ENCODE results near the gene PAX5.

Gene PAX5

GRCh38 chr9:36881743-36882441 is 152.2 kb downstream of the PAX5 start:
- TF ChIP-seq REST (IDR thresholded peaks at IDR 0.05; ENCODE audit: low read depth) (no peak), CREB1 (IDR thresholded peaks at IDR 0.05; ENCODE audit: low read depth) (no peak), RAD21 (IDR thresholded peaks at IDR 0.05; ENCODE audit: low read depth) (no peak), FOXM1 (IDR thresholded peaks at IDR 0.05; ENCODE audit: borderline replicate concordance, low read depth) (no peak), TCF12 (IDR thresholded peaks at IDR 0.05; ENCODE audit: low read depth) (no peak)
- TF ChIP-seq, protein P1, sequence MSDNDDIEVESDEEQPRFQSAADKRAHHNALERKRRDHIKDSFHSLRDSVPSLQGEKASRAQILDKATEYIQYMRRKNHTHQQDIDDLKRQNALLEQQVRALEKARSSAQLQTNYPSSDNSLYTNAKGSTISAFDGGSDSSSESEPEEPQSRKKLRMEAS (IDR thresholded peaks at IDR 0.05), result no peak

- TF ChIP-seq YY1 (IDR thresholded peaks at IDR 0.05; ENCODE audit: low read depth) (no peak), TCF12 (IDR thresholded peaks at IDR 0.05; ENCODE audit: low read depth) (no peak), CREB1 (IDR thresholded peaks at IDR 0.05; ENCODE audit: low read depth) (no peak), NFIC (IDR thresholded peaks at IDR 0.05) (no peak), CEBPB (IDR thresholded peaks at IDR 0.05) (no peak), TAF1 (IDR thresholded peaks at IDR 0.05; ENCODE audit: low read depth) (no peak), REST (IDR thresholded peaks at IDR 0.05; ENCODE audit: low read depth) (no peak), RAD21 (IDR thresholded peaks at IDR 0.05; ENCODE audit: low read depth) (no peak), ZBTB7A (IDR thresholded peaks at IDR 0.05; ENCODE audit: low read depth) (no peak), EGR1 (IDR thresholded peaks at IDR 0.05) (no peak), EP300 (IDR thresholded peaks at IDR 0.05; ENCODE audit: borderline replicate concordance) (no peak), FOXM1 (IDR thresholded peaks at IDR 0.05; ENCODE audit: borderline replicate concordance, low read depth) (no peak), USF1 (IDR thresholded peaks at IDR 0.05) (no peak), TEAD4 (IDR thresholded peaks at IDR 0.05) (no peak)
- TF ChIP-seq, protein P1 (IDR thresholded peaks at IDR 0.05), result no peak
These were observed 152.8 kb downstream of the PAX5 start for GRCh38 chr9:36881316-36881715.

DNA sequence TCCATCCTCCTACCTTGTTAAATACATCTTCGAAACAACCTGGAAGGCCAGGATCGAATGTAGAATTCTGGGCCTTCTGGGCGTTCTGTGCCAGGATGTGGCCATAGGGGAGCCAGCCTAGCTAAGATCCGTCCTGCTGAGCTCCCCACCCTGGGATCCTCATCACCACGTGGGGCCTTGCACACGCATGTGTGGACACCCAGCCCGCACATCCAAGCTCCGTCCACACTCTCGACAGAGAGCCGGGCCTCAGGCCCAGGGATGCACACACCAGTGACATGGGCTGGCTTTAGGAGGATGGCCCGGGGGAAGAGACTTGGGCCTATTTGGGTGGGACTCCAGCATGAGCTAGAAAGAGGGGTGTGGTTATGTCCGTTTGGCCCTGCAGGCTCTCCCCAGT is 154.0 kb downstream of the PAX5 start:
- TF ChIP-seq FOXM1 (IDR thresholded peaks at IDR 0.05; ENCODE audit: borderline replicate concordance, low read depth) (no peak), EGR1 (IDR thresholded peaks at IDR 0.05) (no peak), TAF1 (IDR thresholded peaks at IDR 0.05; ENCODE audit: low read depth) (no peak), ZBTB7A (IDR thresholded peaks at IDR 0.05; ENCODE audit: low read depth) (no peak), TCF12 (IDR thresholded peaks at IDR 0.05; ENCODE audit: low read depth) (no peak), YY1 (IDR thresholded peaks at IDR 0.05; ENCODE audit: low read depth) (no peak), CEBPB (IDR thresholded peaks at IDR 0.05) (no peak), REST (IDR thresholded peaks at IDR 0.05; ENCODE audit: low read depth) (no peak), RAD21 (IDR thresholded peaks at IDR 0.05; ENCODE audit: low read depth) (no peak), EP300 (IDR thresholded peaks at IDR 0.05; ENCODE audit: borderline replicate concordance) (no peak), USF1 (IDR thresholded peaks at IDR 0.05) (no peak), CREB1 (IDR thresholded peaks at IDR 0.05; ENCODE audit: low read depth) (no peak), TEAD4 (IDR thresholded peaks at IDR 0.05) (no peak), NFIC (IDR thresholded peaks at IDR 0.05) (no peak)
- TF ChIP-seq, protein P1 (IDR thresholded peaks at IDR 0.05), result no peak
